ENCODE results near the gene ARHGEF33. TPM values are rescaled to one million over a fixed set of nuclear protein-coding genes. Genes with fewer than 3 reads are reported as not detected.

ARHGEF33 gene
- total and polyA plus RNA-seq, 2 of the 13 experiments (the other 11 are each of a cell fraction or from before 2014, with no cell fraction given): 0.04 TPM; not detected in 1

DNA sequence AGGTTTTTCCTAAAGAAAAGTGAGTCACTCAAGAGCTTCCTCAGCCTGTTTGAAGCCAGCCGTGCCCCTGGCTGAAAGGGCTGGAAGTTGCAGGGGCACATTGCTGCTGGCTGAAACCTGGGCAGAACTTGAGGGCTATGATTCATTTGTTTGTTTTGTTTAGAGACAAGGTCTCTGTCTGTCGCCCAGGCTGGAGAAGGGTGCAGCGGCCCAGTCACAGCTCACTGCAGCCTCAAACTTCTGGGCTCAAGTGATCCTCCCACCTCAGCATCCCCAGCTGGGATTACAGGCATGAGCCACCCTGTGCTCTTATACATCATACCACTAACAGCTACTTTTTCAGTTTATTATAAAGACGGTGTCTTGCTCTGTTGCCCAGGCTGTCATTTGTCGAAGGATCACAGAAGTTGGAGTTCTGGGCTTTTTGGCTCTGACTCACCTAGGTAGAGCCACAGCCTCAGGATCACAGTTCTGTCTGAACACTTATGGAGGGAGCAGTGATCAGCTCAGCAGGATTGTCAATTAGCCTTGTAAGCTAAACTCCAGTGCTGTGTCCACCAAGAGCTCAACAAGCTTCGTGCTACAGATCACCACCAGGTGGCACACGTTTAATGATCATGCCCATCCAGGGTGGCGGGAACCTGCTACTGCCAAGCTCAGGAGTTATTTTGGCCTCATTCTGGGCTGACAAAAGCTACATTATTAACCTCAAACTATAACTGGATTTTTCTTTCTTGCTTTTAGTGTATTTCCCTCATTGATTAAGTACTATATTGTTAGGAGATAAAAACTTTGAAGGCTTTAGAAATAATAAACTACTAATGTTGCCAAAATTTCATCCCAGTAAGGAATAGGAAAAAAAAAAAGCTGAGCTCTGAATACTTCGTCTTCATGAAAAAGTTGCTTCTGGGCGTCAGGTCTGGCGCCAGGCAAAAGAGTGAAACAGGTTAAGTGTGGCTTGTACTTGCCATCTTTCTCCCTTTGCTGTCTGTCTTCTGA lies 57.9 kb downstream of the ARHGEF33 start (continued):
- TF ChIP-seq ZNF616 (CRISPR knock-in tag; IDR thresholded peaks at IDR 0.05; ENCODE audit: low read depth): no peak
- TF ChIP-seq POGK (CRISPR knock-in tag; conservative IDR thresholded peaks at IDR 0.05): no peak
- no peak for TF ChIP-seq PBX3 (CRISPR knock-in tag; IDR thresholded peaks at IDR 0.05; ENCODE audit: borderline replicate concordance)
- TF ChIP-seq RFXANK (CRISPR knock-in tag; IDR thresholded peaks at IDR 0.05): no peak
- TF ChIP-seq PPARG (CRISPR knock-in tag; conservative IDR thresholded peaks at IDR 0.05): no peak
- TF ChIP-seq ZNF580 (CRISPR knock-in tag; IDR thresholded peaks at IDR 0.05; ENCODE audit: borderline replicate concordance, low read depth): peak; percentile 40; the same call in 1 of the 2 replicates
- TF ChIP-seq, protein P1, sequence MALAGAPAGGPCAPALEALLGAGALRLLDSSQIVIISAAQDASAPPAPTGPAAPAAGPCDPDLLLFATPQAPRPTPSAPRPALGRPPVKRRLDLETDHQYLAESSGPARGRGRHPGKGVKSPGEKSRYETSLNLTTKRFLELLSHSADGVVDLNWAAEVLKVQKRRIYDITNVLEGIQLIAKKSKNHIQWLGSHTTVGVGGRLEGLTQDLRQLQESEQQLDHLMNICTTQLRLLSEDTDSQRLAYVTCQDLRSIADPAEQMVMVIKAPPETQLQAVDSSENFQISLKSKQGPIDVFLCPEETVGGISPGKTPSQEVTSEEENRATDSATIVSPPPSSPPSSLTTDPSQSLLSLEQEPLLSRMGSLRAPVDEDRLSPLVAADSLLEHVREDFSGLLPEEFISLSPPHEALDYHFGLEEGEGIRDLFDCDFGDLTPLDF (CRISPR knock-in tag; IDR thresholded peaks at IDR 0.05): peak; percentile 80; the same call in 1 of the 2 replicates
- no peak for TF ChIP-seq ZBTB8A (CRISPR knock-in tag; IDR thresholded peaks at IDR 0.05; ENCODE audit: borderline replicate concordance, low read depth)
- TF ChIP-seq, protein P2, sequence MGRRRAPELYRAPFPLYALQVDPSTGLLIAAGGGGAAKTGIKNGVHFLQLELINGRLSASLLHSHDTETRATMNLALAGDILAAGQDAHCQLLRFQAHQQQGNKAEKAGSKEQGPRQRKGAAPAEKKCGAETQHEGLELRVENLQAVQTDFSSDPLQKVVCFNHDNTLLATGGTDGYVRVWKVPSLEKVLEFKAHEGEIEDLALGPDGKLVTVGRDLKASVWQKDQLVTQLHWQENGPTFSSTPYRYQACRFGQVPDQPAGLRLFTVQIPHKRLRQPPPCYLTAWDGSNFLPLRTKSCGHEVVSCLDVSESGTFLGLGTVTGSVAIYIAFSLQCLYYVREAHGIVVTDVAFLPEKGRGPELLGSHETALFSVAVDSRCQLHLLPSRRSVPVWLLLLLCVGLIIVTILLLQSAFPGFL (CRISPR knock-in tag; IDR thresholded peaks at IDR 0.05): no peak
- no peak for TF ChIP-seq NCOR1 (IDR thresholded peaks at IDR 0.05; ENCODE audit: borderline replicate concordance, low read length)
- TF ChIP-seq ZNF577 (CRISPR knock-in tag; IDR thresholded peaks at IDR 0.05; ENCODE audit: borderline replicate concordance, low read depth): no peak
- TF ChIP-seq, protein P3, sequence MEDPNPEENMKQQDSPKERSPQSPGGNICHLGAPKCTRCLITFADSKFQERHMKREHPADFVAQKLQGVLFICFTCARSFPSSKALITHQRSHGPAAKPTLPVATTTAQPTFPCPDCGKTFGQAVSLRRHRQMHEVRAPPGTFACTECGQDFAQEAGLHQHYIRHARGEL (CRISPR knock-in tag; IDR thresholded peaks at IDR 0.05): no peak
- no peak for TF ChIP-seq SP5 (CRISPR knock-in tag; IDR thresholded peaks at IDR 0.05; ENCODE audit: borderline replicate concordance, low read depth)
- TF ChIP-seq HDAC6 (IDR thresholded peaks at IDR 0.05; ENCODE audit: low read depth, low read length): no peak
- TF ChIP-seq POLR2AphosphoS2 (IDR thresholded peaks at IDR 0.05; ENCODE audit: low read depth, low read length): no peak
- TF ChIP-seq NBN (conservative IDR thresholded peaks at IDR 0.05): no peak
- 0 out of 2 replicates have a peak, but pooled peaks have one; percentile 64 for TF ChIP-seq IKZF5 (CRISPR knock-in tag; IDR thresholded peaks at IDR 0.05)
- no peak; the same call in 1 of the 2 replicates for TF ChIP-seq ZNF34 (CRISPR knock-in tag; IDR thresholded peaks at IDR 0.05; ENCODE audit: borderline replicate concordance)
- TF ChIP-seq ZNF20 (CRISPR knock-in tag; IDR thresholded peaks at IDR 0.05): no peak
- no peak for TF ChIP-seq SATB2 (CRISPR knock-in tag; IDR thresholded peaks at IDR 0.05)
- TF ChIP-seq MXI1 (IDR thresholded peaks at IDR 0.05; ENCODE audit: borderline replicate concordance, low read depth, low read length): 0 out of 3 replicates have a peak, but pooled peaks have one; percentile 7
- TF ChIP-seq ZNF30 (CRISPR knock-in tag; IDR thresholded peaks at IDR 0.05): no peak
